ENCODE results near the gene UBE3D.

- TF ChIP-seq EZH2 (IDR thresholded peaks at IDR 0.05; ENCODE audit: low read depth, low read length, severe bottlenecking) (no peak), POLR2AphosphoS5 (IDR thresholded peaks at IDR 0.05; ENCODE audit: low read depth, low read length) (no peak), CTCF (IDR thresholded peaks at IDR 0.05; ENCODE audit: control extremely low read depth in 1 of 3, insufficient read depth in 1 of 3, low read depth in 1 of 3, low read length in 3 of 3) (no peak), HDAC6 (IDR thresholded peaks at IDR 0.05; ENCODE audit: low read depth, low read length) (no peak), EGR1 (IDR thresholded peaks at IDR 0.05; ENCODE audit: borderline replicate concordance, low read depth, low read length) (no peak), SIN3A (conservative IDR thresholded peaks at IDR 0.05 in 1 of 2, IDR thresholded peaks at IDR 0.05 in 1 of 2; ENCODE audit: low read depth in 1 of 2, low read length in 2 of 2) (no peak), FOSL1 (IDR thresholded peaks at IDR 0.05; ENCODE audit: insufficient read depth, low read depth, low read length) (no peak), ATF3 (IDR thresholded peaks at IDR 0.05; ENCODE audit: insufficient read depth, low read depth, low read length) (no peak), GABPA (IDR thresholded peaks at IDR 0.05; ENCODE audit: borderline replicate concordance, insufficient read depth, low read length) (no peak), ASH2L (IDR thresholded peaks at IDR 0.05; ENCODE audit: low read length) (no peak), POLR2A (IDR thresholded peaks at IDR 0.05; ENCODE audit: control extremely low read depth in 1 of 2, low read depth in 2 of 2, low read length in 2 of 2) (no peak), NANOG (IDR thresholded peaks at IDR 0.05; ENCODE audit: insufficient read depth, low read depth, low read length, poor library complexity, severe bottlenecking) (no peak), TEAD4 (IDR thresholded peaks at IDR 0.05; ENCODE audit: low read depth, low read length) (no peak)
Observed at GRCh38 chr6:83008626-83009025, 57.0 kb downstream of the UBE3D start.

Measured in H1 (cell line).